ENCODE data around the gene TXNDC16.
A peak's percentile ranks its signal among the peaks of the same experiment; 100 is the strongest.

TXNDC16 gene

GRCh38 chr14:52417139-52417538 is 135.2 kb downstream of the TXNDC16 start:
- TF ChIP-seq CTCF (IDR thresholded peaks at IDR 0.05; ENCODE audit: insufficient read depth, low read depth, low read length, missing control alignments): no peak
- H3K4me3 ChIP-seq (ENCODE audit: low read length): no peak overlapping the region
- DNase-seq (ENCODE audit: low read depth): no peak

GRCh38 chr14:52413729-52414408 is 138.4 kb downstream of the TXNDC16 start:
- no peak for DNase-seq (ENCODE audit: low read depth)
- H3K4me3 ChIP-seq (ENCODE audit: low read length): no peak overlapping the region
- TF ChIP-seq CTCF (IDR thresholded peaks at IDR 0.05; ENCODE audit: insufficient read depth, low read depth, low read length, missing control alignments): no peak

GRCh38 chr14:52412426-52412825 is 139.9 kb downstream of the TXNDC16 start:
- no peak for DNase-seq (ENCODE audit: low read depth)
- H3K4me3 ChIP-seq (ENCODE audit: low read length): no peak overlapping the region
- no peak for TF ChIP-seq CTCF (IDR thresholded peaks at IDR 0.05; ENCODE audit: insufficient read depth, low read depth, low read length, missing control alignments)

GRCh38 chr14:52405314-52405713 is 147.0 kb downstream of the TXNDC16 start:
- DNase-seq (ENCODE audit: low read depth): no peak
- no peak overlapping the region for H3K4me3 ChIP-seq (ENCODE audit: low read length)
- no peak for TF ChIP-seq CTCF (IDR thresholded peaks at IDR 0.05; ENCODE audit: insufficient read depth, low read depth, low read length, missing control alignments)

GRCh38 chr14:52402812-52403526 is 149.3 kb downstream of the TXNDC16 start:
- peak; percentile 4 for DNase-seq (ENCODE audit: low read depth)
- no peak for TF ChIP-seq CTCF (IDR thresholded peaks at IDR 0.05; ENCODE audit: insufficient read depth, low read depth, low read length, missing control alignments)

GRCh38 chr14:52400846-52401245 is 151.5 kb downstream of the TXNDC16 start:
- TF ChIP-seq CTCF (IDR thresholded peaks at IDR 0.05; ENCODE audit: insufficient read depth, low read depth, low read length, missing control alignments): no peak
- H3K4me3 ChIP-seq (ENCODE audit: low read length): no peak overlapping the region
- no peak for DNase-seq (ENCODE audit: low read depth)

More at GRCh38 chr14:52402812-52403526, 149.3 kb downstream of the TXNDC16 start:
- H3K4me3 ChIP-seq (ENCODE audit: low read length): no peak overlapping the region

Measured in epithelial cell of esophagus (primary cell).